SIG-M5 treated with dmso at 0.1 percent for 504 hours (cell line): ENCODE data around the gene PDS5B.
"Not testable (repeated sequence)": the region's sequence is repeated elsewhere in the genome, so short reads cannot be mapped to it uniquely, and the experiment has no call there.

Experiments used
- DNase-seq: peaks from one replicate; lab custom pipeline; 2025; ENCODE audit not compliant: unreplicated experiment; lab: John Stamatoyannopoulos, UW

PDS5B gene

DNA sequence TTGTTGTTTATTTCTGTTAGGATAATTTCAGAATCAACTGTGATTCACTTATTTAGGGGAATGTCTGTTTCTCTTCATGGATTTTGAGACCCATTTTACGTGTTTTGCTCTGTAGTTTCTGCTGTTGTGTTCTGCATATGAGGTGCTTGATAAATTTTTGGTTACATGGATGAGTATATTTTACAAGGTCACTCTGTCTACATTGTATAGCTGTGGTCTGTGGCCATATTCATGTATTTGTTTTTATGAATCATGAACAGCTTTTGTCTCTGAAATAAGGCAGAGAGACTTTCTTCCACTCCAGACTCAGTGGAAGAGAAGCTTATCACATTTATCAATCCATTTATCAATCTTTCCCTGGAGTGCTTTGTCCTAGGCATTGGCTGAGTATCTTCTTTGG is 56.6 kb downstream of the PDS5B start:
- DNase-seq, result no peak

GRCh38 chr13:32645854-32646253 is 59.6 kb downstream of the PDS5B start:
- DNase-seq, result no peak

DNA sequence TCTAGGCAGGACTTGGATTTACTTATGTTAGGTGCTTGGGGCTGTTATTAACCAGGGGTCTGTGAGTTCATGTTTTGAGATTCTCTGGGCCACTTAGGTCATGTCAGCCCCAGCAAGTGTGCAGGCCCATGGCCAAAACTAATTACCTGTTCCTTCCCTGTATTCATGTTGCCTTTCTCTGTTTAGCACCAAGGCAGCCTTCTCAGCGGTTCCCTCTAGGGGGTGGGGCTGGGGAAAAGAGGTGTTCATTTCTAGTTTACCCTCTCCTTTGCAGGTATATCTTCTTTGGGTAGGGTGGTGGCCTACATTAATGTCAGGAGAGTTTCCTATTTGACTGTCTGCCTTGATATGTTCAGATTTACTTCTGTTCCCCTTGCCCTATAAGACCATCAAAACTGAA is 61.7 kb downstream of the PDS5B start:
- DNase-seq, result no peak

DNA sequence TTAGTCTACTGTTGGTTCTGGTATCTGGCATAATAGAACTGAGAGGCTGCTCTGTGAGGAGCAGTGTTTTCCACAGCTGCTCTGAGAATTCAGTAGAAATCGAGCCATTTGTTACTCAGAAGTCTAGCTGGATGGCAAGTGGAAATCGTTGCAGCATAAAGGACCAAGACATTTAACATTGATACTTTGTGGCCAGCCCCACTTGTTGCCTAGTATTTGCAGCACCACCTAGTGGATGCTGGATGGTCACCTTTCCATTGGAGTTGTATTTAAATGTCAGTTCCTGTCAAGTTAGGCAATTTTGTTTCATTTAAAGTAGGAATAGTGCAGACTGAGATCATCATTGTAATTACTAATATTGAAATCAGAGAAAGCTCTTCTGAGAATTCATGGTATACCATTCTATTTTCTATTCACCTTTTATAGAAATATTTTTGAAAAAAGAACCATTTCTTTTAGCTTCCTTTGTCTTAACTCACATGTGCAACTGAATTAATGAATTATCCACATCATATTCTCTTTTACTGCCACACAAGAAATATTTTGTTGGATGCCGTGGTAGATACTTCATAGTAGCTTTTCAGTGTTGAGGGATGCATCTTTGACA is 64.6 kb downstream of the PDS5B start:
- peak; percentile 80 for DNase-seq

GRCh38 chr13:32657309-32657708 is 71.1 kb downstream of the PDS5B start:
- DNase-seq, result no peak

DNA sequence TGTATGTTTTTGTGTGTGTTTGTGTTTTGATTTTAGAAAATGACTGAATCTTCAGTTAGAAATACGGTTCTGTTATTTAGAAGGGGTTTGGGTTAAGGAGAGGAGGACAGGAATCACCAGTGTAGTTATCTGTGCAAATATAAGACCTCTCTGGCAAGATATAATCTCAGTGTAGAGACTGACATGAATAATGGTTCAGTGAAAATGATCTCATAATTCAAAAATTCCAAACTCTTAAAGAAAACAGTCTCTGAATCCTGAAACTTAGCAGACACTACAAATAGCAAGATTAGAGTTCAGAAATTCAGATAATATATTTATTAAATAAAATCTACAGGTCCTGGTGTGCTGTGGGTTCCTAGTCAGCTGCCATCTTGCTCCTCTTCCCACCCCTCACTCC is 73.5 kb downstream of the PDS5B start:
- no peak for DNase-seq

DNA sequence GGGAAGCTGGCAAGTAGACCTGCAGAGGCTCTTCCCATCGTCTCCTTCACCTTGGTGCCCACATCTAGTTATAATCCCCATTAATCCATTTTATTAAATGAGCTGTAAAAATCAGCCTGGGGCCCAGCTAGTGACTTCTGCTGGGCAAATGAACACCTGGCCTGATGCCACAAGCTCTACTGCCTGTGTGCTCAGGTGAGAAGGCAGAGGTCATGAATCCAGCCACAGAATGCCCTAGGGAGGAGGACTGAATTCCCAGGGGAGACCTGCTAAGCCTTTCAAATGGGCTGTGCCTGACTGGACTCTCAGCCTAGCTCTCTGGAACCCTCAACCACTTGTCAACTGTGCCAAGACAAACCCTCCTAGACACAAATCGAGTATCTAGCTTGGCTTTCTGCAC is 74.0 kb downstream of the PDS5B start:
- no peak for DNase-seq

GRCh38 chr13:32661685-32662084 is 75.4 kb downstream of the PDS5B start:
- DNase-seq, result no peak

DNA sequence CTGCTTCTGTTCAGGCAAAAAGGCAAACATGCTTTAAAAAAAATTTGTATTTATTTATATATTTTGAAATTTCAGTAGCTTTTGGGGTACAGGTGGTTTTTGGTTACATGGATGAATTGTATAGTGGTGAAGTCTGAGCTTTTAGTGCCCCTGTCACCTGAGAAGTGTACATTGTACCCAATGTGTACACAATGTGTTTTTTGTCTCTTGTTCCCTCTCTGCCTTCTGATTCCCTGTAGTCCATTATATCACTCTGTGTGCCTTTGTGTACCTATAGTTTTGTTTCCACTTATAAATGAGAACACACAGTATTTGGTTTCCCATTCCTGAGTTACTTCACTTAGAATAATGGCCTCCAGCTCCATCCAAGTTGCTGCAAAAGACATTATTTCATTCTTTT is 77.4 kb downstream of the PDS5B start:
- no peak for DNase-seq

- DNase-seq, result no peak
These were observed 80.8 kb downstream of the PDS5B start for GRCh38 chr13:32666990-32667571.

- peak; percentile 72 for DNase-seq
These were observed 82.9 kb downstream of the PDS5B start for GRCh38 chr13:32669030-32669646.

- no peak for DNase-seq
These were observed 88.3 kb downstream of the PDS5B start for GRCh38 chr13:32674503-32674902.

GRCh38 chr13:32676242-32676641 is 90.0 kb downstream of the PDS5B start:
- DNase-seq, result no peak

- DNase-seq, result no peak
These were observed 95.9 kb downstream of the PDS5B start for GRCh38 chr13:32682130-32682529.

GRCh38 chr13:32682740-32683139 is 96.5 kb downstream of the PDS5B start:
- no peak for DNase-seq

GRCh38 chr13:32687275-32687674 is 101.0 kb downstream of the PDS5B start:
- no peak for DNase-seq

- no peak for DNase-seq
These were observed 109.5 kb downstream of the PDS5B start for GRCh38 chr13:32695602-32696250.

GRCh38 chr13:32707471-32707870 is 121.2 kb downstream of the PDS5B start:
- no peak for DNase-seq

DNA sequence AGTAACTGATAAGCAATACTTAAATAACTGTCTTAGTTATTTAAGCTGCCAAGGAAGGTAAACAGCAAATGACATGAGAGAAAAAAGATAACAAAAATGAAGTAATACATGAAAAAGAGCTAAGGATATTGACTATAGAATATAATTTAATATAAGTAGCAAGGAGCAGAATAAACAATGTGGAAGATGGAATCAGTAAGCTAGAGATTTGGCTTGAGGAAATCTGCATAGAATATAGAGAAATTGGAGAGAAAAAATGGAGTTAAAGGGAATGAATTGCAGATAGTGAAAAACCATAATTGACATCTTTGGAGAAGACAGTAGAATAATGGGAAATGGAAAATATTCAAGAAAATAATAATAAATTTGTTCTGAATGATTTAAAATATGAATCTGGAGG is 127.1 kb downstream of the PDS5B start:
- DNase-seq, result no peak

DNA sequence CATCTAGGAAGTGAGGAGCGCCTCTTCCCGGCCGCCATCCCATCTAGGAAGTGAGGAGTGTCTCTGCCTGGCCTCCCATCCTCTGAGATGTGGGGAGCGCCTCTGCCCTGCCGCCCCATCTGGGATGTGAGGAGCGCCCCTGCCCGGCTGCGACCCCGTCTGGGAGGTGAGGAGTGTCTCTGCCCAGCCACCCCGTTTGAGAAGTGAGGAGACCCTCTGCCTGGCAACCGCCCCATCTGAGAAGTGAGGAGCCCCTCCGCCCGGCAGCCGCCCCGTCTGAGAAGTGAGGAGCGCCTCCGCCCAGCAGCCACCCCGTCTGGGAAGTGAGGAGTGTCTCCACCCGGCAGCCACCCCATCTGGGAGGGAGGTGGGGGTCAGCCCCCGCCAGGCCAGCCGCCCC is 129.9 kb downstream of the PDS5B start:
- not testable (repeated sequence) for DNase-seq

DNA sequence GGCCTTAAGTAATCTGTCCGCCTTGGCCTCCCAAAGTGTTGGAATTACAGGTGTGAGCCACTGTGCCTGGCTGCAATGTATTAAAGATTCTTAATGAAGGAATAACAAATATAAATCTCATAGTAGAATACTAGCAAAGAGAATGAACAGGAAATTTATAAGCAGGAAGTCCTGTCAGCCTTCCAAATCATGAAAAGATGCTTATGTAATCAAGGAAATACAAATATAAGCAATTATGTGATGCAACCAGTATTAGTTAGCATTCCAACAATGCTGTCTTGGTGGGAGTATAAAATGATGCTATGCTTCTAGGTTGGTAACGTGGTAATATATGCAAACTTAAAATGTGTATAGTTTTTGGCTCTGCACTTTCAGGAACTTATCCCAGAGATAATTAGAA is 133.8 kb downstream of the PDS5B start:
- DNase-seq, result no peak
